H1 (cell line): ENCODE measurements around the gene CD200R1L. TPM values are rescaled to one million over a fixed set of nuclear protein-coding genes. Genes with fewer than 3 reads are reported as not detected.

ENCODE experiments used
- CTCF ChIA-PET: fragments of 300-600 bp; sonication (Branson Sonifier 250); formaldehyde crosslinking; loops from one replicate; lab custom pipeline; 2021; ENCODE audit not compliant: partially characterized antibody; lab: Charles Lee
- POLR2A ChIA-PET: fragments of 300-600 bp; sonication (Branson Sonifier 250); formaldehyde crosslinking; loops from one replicate; lab custom pipeline; 2021; ENCODE audit warnings: inconsistent platforms; ENCODE audit not compliant: partially characterized antibody; lab: Charles Lee
- DNase-seq, 2 experiments: peaks; one replicate each; pipeline versions ENCODE4 v3.0.0 to v3.0.0-alpha.2; 2010 to 2022; ENCODE audit warnings: low spot score in 2 of 2, low read depth in 1 of 2, mixed read lengths in 1 of 2
- FAIRE-seq: peaks from 2 replicates; lab custom pipeline; 2011; peaks lifted over from hg19 to GRCh38; lab: Jason Lieb, UNC
- H2AFZ ChIP-seq: 2 replicates; pipeline ENCODE4 v1.8.1; 2012; ENCODE audit warnings: low read length, inconsistent platforms
- H2AK5ac ChIP-seq: 2 replicates; pipeline ENCODE4 v1.6.1; 2013; ENCODE audit warnings: low read depth, low read length
- H2BK120ac ChIP-seq: replicated peaks from 2 replicates; pipeline ENCODE3; 2013; ENCODE audit warnings: low read depth, low read length, inconsistent platforms
- H2BK12ac ChIP-seq: 2 replicates; pipeline ENCODE4 v1.6.1; 2013; ENCODE audit warnings: low read depth, low read length
- H2BK15ac ChIP-seq: 2 replicates; pipeline ENCODE4 v1.6.1; 2013; ENCODE audit warnings: low read length
- H2BK20ac ChIP-seq: 2 replicates; pipeline ENCODE4 v1.6.1; 2013; ENCODE audit warnings: low read length
- H2BK5ac ChIP-seq: 2 replicates; pipeline ENCODE4 v1.6.1; 2013; ENCODE audit warnings: low read depth, low read length
- H3K14ac ChIP-seq: 2 replicates; pipeline ENCODE4 v1.6.1; 2013; ENCODE audit warnings: inconsistent platforms; ENCODE audit not compliant: insufficient read length
- H3K18ac ChIP-seq: 2 replicates; pipeline ENCODE4 v1.6.1; 2013; ENCODE audit warnings: low read length; ENCODE audit errors: extremely low read depth
- H3K23ac ChIP-seq: 2 replicates; pipeline ENCODE4 v1.6.1; 2013; ENCODE audit warnings: inconsistent platforms; ENCODE audit not compliant: insufficient read length
- H3K23me2 ChIP-seq: 2 replicates; pipeline ENCODE4 v1.6.1; 2013; ENCODE audit warnings: low read depth, low read length
- H3K27ac ChIP-seq: 2 replicates; pipeline ENCODE4 v1.6.1; 2011; ENCODE audit warnings: low read depth, low read length, inconsistent platforms
- H3K27me3 ChIP-seq, 4 experiments: replicated peaks in 1 of 4; 1 replicate in 1 of 4; 2 replicates in 3 of 4; pipeline versions ENCODE4 v1.6.1 to v1.8.1; 2011 to 2013; ENCODE audit warnings: low read length in 3 of 4, mild to moderate bottlenecking in 3 of 4, inconsistent platforms in 2 of 4, mixed read lengths in 2 of 4, moderate library complexity in 1 of 4; ENCODE audit not compliant: control insufficient read depth in 3 of 4, insufficient read depth in 3 of 4; ENCODE audit errors: extremely low read depth in 1 of 4
- H3K36me3 ChIP-seq, 4 experiments: 2 replicates each; pipeline versions ENCODE4 v1.6.1 to v1.8.1; 2011 to 2013; ENCODE audit warnings: mild to moderate bottlenecking in 4 of 4, low read length in 3 of 4, moderate library complexity in 2 of 4, control low read depth in 1 of 4, inconsistent platforms in 1 of 4; ENCODE audit not compliant: insufficient read depth in 4 of 4, control insufficient read depth in 2 of 4
- H3K4ac ChIP-seq: replicated peaks from 2 replicates; pipeline ENCODE3; 2013; ENCODE audit warnings: low read length, low read depth, mixed read lengths, inconsistent platforms; ENCODE audit not compliant: insufficient read length
- H3K4me1 ChIP-seq, 4 experiments: replicated peaks in 1 of 4; 1 replicate in 1 of 4; 2 replicates in 3 of 4; pipeline versions ENCODE4 v1.6.1 to v1.8.1; 2011 to 2013; ENCODE audit warnings: low read length in 3 of 4, inconsistent platforms in 2 of 4, mixed read lengths in 1 of 4; ENCODE audit not compliant: insufficient read depth in 4 of 4, control insufficient read depth in 3 of 4
- H3K4me2 ChIP-seq, 2 experiments: 2 replicates each; pipeline versions ENCODE4 v1.6.1 to v1.8.1; 2011 to 2013; ENCODE audit warnings: low read depth in 2 of 2, low read length in 2 of 2, control low read depth in 1 of 2, inconsistent platforms in 1 of 2, mild to moderate bottlenecking in 1 of 2; ENCODE audit not compliant: insufficient read depth in 1 of 2
- H3K4me3 ChIP-seq, 4 experiments: fragments of 200-600, 300-600 bp in 1 of 4; sonication (generic), shearing (Covaris generic), sonication (Bioruptor Twin) in 1 of 4; 2 replicates each; pipeline versions ENCODE4 v1.5.1 to v1.8.1; 2011 to 2016; ENCODE audit warnings: low read length in 4 of 4, low read depth in 3 of 4, control low read depth in 2 of 4, inconsistent platforms in 2 of 4, mild to moderate bottlenecking in 2 of 4, mixed read lengths in 1 of 4, moderate library complexity in 1 of 4; ENCODE audit not compliant: insufficient read depth in 2 of 4; ENCODE audit errors: extremely low read depth in 1 of 4
- H3K56ac ChIP-seq: replicated peaks from 2 replicates; pipeline ENCODE3; 2013; ENCODE audit warnings: low read depth, mild to moderate bottlenecking, mixed read lengths, low read length, inconsistent platforms; ENCODE audit not compliant: insufficient read length
- H3K79me1 ChIP-seq: 2 replicates; pipeline ENCODE4 v1.6.1; 2013; ENCODE audit warnings: low read depth, low read length, control low read depth
- H3K79me2 ChIP-seq, 2 experiments: 2 replicates each; pipeline versions ENCODE4 v1.6.1 to v1.8.1; 2012 to 2013; ENCODE audit warnings: low read length in 2 of 2, mild to moderate bottlenecking in 2 of 2, inconsistent platforms in 1 of 2; ENCODE audit not compliant: insufficient read depth in 2 of 2, control insufficient read depth in 1 of 2
- H3K9ac ChIP-seq, 4 experiments: replicated peaks in 1 of 4; 1 replicate in 1 of 4; 2 replicates in 3 of 4; pipeline versions ENCODE4 v1.6.1 to v1.8.1; 2011 to 2013; ENCODE audit warnings: low read depth in 3 of 4, low read length in 3 of 4, control low read depth in 2 of 4, mild to moderate bottlenecking in 2 of 4, moderate library complexity in 2 of 4, inconsistent platforms in 1 of 4; ENCODE audit errors: extremely low read depth in 1 of 4
- H3K9me3 ChIP-seq, 2 experiments: 2 replicates each; pipeline versions ENCODE4 v1.6.1 to v1.8.1; 2012 to 2013; ENCODE audit warnings: mild to moderate bottlenecking in 2 of 2, moderate library complexity in 2 of 2, control low read depth in 1 of 2, inconsistent platforms in 1 of 2, low read depth in 1 of 2, low read length in 1 of 2, mixed read lengths in 1 of 2; ENCODE audit not compliant: insufficient read depth in 2 of 2
- H4K20me1 ChIP-seq, 2 experiments: replicated peaks in 1 of 2; 2 replicates each; pipeline versions ENCODE3 to v1.8.1; 2011 to 2013; ENCODE audit warnings: inconsistent platforms in 2 of 2, low read length in 2 of 2, mild to moderate bottlenecking in 1 of 2; ENCODE audit not compliant: insufficient read depth in 2 of 2, control insufficient read depth in 1 of 2
- H4K5ac ChIP-seq: 2 replicates; pipeline ENCODE4 v1.6.1; 2013; ENCODE audit warnings: low read length, low read depth, mixed read lengths, inconsistent platforms; ENCODE audit not compliant: insufficient read length
- H4K8ac ChIP-seq: 2 replicates; pipeline ENCODE4 v1.8.0; 2013; ENCODE audit warnings: mild to moderate bottlenecking, moderate library complexity, low read length, inconsistent platforms; ENCODE audit not compliant: insufficient read depth; ENCODE audit errors: extremely low read depth
- H4K91ac ChIP-seq: replicated peaks from 2 replicates; pipeline ENCODE3; 2013; ENCODE audit warnings: low read length, mixed read lengths, inconsistent platforms; ENCODE audit not compliant: insufficient read length
- BCL11A ChIP-seq, 2 experiments: IDR thresholded peaks; one replicate each; pipeline ENCODE4 v1.6.1; 2011; ENCODE audit warnings: low read depth in 2 of 2, low read length in 2 of 2, mild to moderate bottlenecking in 2 of 2
- CHD1 ChIP-seq: IDR thresholded peaks from 2 replicates; pipeline ENCODE4 v1.6.1; 2012; ENCODE audit warnings: low read depth, low read length, improper control_type of control experiment
- EZH2 ChIP-seq: fragments of 200-600 bp; sonication (generic); IDR thresholded peaks from 2 replicates; pipeline ENCODE4 v1.7.1; 2012; ENCODE audit warnings: low read depth, mild to moderate bottlenecking, moderate library complexity, low read length, inconsistent platforms; ENCODE audit not compliant: severe bottlenecking
- FOSL1 ChIP-seq: IDR thresholded peaks from 2 replicates; pipeline ENCODE4 v1.6.1; 2011; ENCODE audit warnings: mild to moderate bottlenecking, low read depth, low read length, moderate library complexity; ENCODE audit not compliant: insufficient read depth
- NANOG ChIP-seq: IDR thresholded peaks from 2 replicates; pipeline ENCODE4 v1.6.1; 2011; ENCODE audit warnings: low read length, low read depth, mild to moderate bottlenecking, inconsistent platforms; ENCODE audit not compliant: insufficient read depth, poor library complexity, severe bottlenecking
- NRF1 ChIP-seq: IDR thresholded peaks from 2 replicates; pipeline ENCODE4 v1.6.1; 2011; ENCODE audit warnings: mild to moderate bottlenecking, low read depth, low read length, improper control_type of control experiment
- POU5F1 ChIP-seq: IDR thresholded peaks from 2 replicates; pipeline ENCODE4 v1.6.1; 2011; ENCODE audit warnings: low read depth, mild to moderate bottlenecking, low read length, moderate library complexity
- RFX5 ChIP-seq: IDR thresholded peaks from 2 replicates; pipeline ENCODE4 v1.6.1; 2011; ENCODE audit warnings: low read depth, low read length, improper control_type of control experiment, borderline replicate concordance
- TBP ChIP-seq: IDR thresholded peaks from 2 replicates; pipeline ENCODE4 v1.6.1; 2011; ENCODE audit warnings: low read depth, low read length, improper control_type of control experiment
- YY1 ChIP-seq: IDR thresholded peaks from 2 replicates; pipeline ENCODE4 v1.6.1; 2011; ENCODE audit warnings: low read depth, mild to moderate bottlenecking, low read length
- polyA plus RNA-seq, 7 experiments: library from polyadenylated mRNA; depleted of rRNA in 3 of 7; stranded (reverse) in 5 of 7; unstranded in 2 of 7; fragments of >200 nt in 5 of 7; fragments of 200-250 nt in 2 of 7; gene quantifications; 1 replicate in 5 of 7; 2 replicates in 1 of 7; 4 replicates in 1 of 7; pipeline versions ENCODE4 v1.2.1 to v1.2.3, GENCODE V29; 2011 to 2013; ENCODE audit warnings: missing spikeins in 2 of 7, mixed read lengths in 2 of 7
- total RNA-seq: library from RNA; stranded (reverse); fragmentation: NEBNext Ultra II Directional; extraction: Animal tissue kit (Norgen Biotek cat#: 25700); gene quantifications from 2 replicates; pipeline ENCODE4 v1.2.1, GENCODE V29; 2021
- TF ChIP-seq, protein P1 (sequence below), 3 experiments: IDR thresholded peaks; 1 replicate in 2 of 3; 2 replicates in 1 of 3; pipeline versions ENCODE4 v1.5.1 to v1.6.1; 2011; ENCODE audit warnings: low read length in 3 of 3, mild to moderate bottlenecking in 3 of 3, inconsistent platforms in 2 of 3, low read depth in 1 of 3, moderate library complexity in 1 of 3; ENCODE audit not compliant: insufficient read depth in 1 of 3; ENCODE audit errors: control extremely low read depth in 1 of 3
- TF ChIP-seq, protein P2 (sequence below): IDR thresholded peaks from 2 replicates; pipeline ENCODE4 v1.6.1; 2012; ENCODE audit warnings: inconsistent platforms

Gene CD200R1L
- total and polyA plus RNA-seq, 2 of the 8 experiments (the other 6 are each of a cell fraction or from before 2014, with no cell fraction given), result not detected

DNA sequence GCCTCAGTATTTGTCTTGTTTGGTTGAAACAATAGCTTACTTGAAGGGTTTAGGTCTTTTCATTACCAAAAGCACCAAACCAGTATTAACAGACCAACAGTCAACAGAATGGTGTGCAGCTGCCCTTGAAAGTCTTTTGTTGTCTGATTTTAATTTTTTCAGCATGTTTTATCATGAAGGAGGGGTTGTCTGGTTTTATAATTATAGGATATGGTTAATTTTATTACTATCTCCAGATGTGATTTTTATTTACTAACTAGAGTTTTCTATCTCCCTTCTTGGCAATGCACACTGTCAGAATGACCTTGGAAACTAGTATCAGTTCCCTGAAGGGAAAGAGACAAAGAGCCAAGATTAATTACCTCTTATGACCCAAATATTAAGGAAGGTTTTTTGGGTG lies 9.2 kb upstream of the CD200R1L start:
- Histone ChIP-seq H3K56ac (no peak overlapping the region), H3K9ac (no peak overlapping the region), H3K36me3 (no peaks in the 10 kb centered on the region), H2AFZ (no peak overlapping the region), H4K8ac (no peak overlapping the region), H3K79me1 (no peaks in the 10 kb centered on the region), H4K5ac (no peak overlapping the region), H3K9me3 (peaks cover 6 to 18% of the 10 kb centered on the region in 2 experiments), H2BK120ac (no peak overlapping the region), H2BK20ac (no peak overlapping the region), H3K4ac (no peak overlapping the region), H2BK5ac (no peak overlapping the region), H3K18ac (no peak overlapping the region), H4K91ac (no peak overlapping the region), H3K23me2 (no peaks in the 10 kb centered on the region), H3K27ac (no peak overlapping the region), H2BK15ac (no peak overlapping the region), H3K79me2 (no peaks in the 10 kb centered on the region), H3K27me3 (no peaks in the 10 kb centered on the region), H3K4me2 (no peak overlapping the region), H3K23ac (no peak overlapping the region), H2BK12ac (no peak overlapping the region), H4K20me1 (no peaks in the 10 kb centered on the region), H2AK5ac (no peak overlapping the region), H3K4me1 (no peaks in the 10 kb centered on the region), H3K14ac (no peak overlapping the region), H3K4me3 (no peak overlapping the region)
- DNase-seq (no peak), FAIRE-seq (no peak)
- ChIA-PET CTCF (interaction anchor here (0.8 to 1.5 kb wide), 3 partner anchors 15 to 124 kb away, joined by 4 read pairs; no protein-coding TSS in a partner anchor), POLR2A (interaction anchor here (0.7 kb wide), 1 partner anchor 35 kb away, joined by 3 read pairs; no protein-coding TSS in a partner anchor)
- TF ChIP-seq, protein P1, sequence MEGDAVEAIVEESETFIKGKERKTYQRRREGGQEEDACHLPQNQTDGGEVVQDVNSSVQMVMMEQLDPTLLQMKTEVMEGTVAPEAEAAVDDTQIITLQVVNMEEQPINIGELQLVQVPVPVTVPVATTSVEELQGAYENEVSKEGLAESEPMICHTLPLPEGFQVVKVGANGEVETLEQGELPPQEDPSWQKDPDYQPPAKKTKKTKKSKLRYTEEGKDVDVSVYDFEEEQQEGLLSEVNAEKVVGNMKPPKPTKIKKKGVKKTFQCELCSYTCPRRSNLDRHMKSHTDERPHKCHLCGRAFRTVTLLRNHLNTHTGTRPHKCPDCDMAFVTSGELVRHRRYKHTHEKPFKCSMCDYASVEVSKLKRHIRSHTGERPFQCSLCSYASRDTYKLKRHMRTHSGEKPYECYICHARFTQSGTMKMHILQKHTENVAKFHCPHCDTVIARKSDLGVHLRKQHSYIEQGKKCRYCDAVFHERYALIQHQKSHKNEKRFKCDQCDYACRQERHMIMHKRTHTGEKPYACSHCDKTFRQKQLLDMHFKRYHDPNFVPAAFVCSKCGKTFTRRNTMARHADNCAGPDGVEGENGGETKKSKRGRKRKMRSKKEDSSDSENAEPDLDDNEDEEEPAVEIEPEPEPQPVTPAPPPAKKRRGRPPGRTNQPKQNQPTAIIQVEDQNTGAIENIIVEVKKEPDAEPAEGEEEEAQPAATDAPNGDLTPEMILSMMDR (IDR thresholded peaks at IDR 0.05; ENCODE audit: control extremely low read depth in 1 of 3, insufficient read depth in 1 of 3, low read depth in 1 of 3, low read length in 3 of 3), result no peak
- no peak for TF ChIP-seq TBP
- no peak for TF ChIP-seq NRF1
- no peak for TF ChIP-seq POU5F1
- no peak for TF ChIP-seq EZH2
- no peak for TF ChIP-seq FOSL1
- no peak for TF ChIP-seq NANOG
- no peak for TF ChIP-seq YY1
- TF ChIP-seq BCL11A (IDR thresholded peaks at IDR 0.05; ENCODE audit: low read depth in 2 of 2, low read length in 2 of 2), result no peak
- TF ChIP-seq, protein P2, sequence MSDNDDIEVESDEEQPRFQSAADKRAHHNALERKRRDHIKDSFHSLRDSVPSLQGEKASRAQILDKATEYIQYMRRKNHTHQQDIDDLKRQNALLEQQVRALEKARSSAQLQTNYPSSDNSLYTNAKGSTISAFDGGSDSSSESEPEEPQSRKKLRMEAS, result no peak
- TF ChIP-seq RFX5, result no peak
- no peak for TF ChIP-seq CHD1
